WTC11 (cell line): ENCODE results near the gene ITGA11. TPM values are rescaled to one million over a fixed set of nuclear protein-coding genes. Genes with fewer than 3 reads are reported as not detected.

Experiments
- ATAC-seq: fragments of 200-7000 bp; cut with Tn5 transposase; 2 replicates; pipeline ENCODE4 v1.10.0; 2021; ENCODE audit warnings: mild to moderate bottlenecking, moderate library complexity
- CTCF ChIA-PET: fragments of 300-600 bp; sonication (Branson Sonifier 250); formaldehyde crosslinking; loops from one replicate; lab custom pipeline; 2021; ENCODE audit warnings: antibody characterized with exemption; lab: Charles Lee
- POLR2A ChIA-PET: fragments of 350-600 bp; sonication (Branson Sonifier 250); formaldehyde crosslinking; loops from one replicate; lab custom pipeline; 2021; ENCODE audit warnings: antibody characterized with exemption; lab: Charles Lee
- DNase-seq: peaks from one replicate; pipeline ENCODE4 v3.0.0; 2021; ENCODE audit warnings: low spot score
- H3K27ac Mint-ChIP-seq: 2 replicates; pipeline ENCODE4 v1.8.0; 2021; ENCODE audit warnings: mixed read lengths
- H3K27me3 Mint-ChIP-seq: 2 replicates; pipeline ENCODE4 v1.8.0; 2021; ENCODE audit warnings: low read depth, mild to moderate bottlenecking, moderate library complexity, mixed read lengths
- H3K36me3 Mint-ChIP-seq: 2 replicates; pipeline ENCODE4 v1.8.0; 2021; ENCODE audit warnings: mixed read lengths
- H3K4me1 Mint-ChIP-seq: 2 replicates; pipeline ENCODE4 v1.8.0; 2022; ENCODE audit warnings: mixed read lengths
- H3K4me3 Mint-ChIP-seq: 2 replicates; pipeline ENCODE4 v1.8.0; 2021; ENCODE audit warnings: mild to moderate bottlenecking, moderate library complexity, mixed read lengths
- H3K9me3 Mint-ChIP-seq: 2 replicates; pipeline ENCODE4 v1.8.0; 2021; ENCODE audit warnings: mixed read lengths
- ATF1 ChIP-seq: sonication (generic); formaldehyde crosslinking; IDR thresholded peaks from 2 replicates; pipeline ENCODE4 v1.8.1; 2023; ENCODE audit warnings: mild to moderate bottlenecking, moderate library complexity, missing genetic modification reagents
- ATF2 ChIP-seq: sonication (generic); formaldehyde crosslinking; IDR thresholded peaks from 2 replicates; pipeline ENCODE4 v1.8.1; 2022; ENCODE audit warnings: low read depth, missing genetic modification reagents, borderline replicate concordance
- ATF6 ChIP-seq: sonication (generic); formaldehyde crosslinking; IDR thresholded peaks from 2 replicates; pipeline ENCODE4 v1.8.1; 2023; ENCODE audit warnings: mild to moderate bottlenecking, missing genetic modification reagents
- CTCF ChIP-seq: fragments of 200-600 bp; IDR thresholded peaks from 2 replicates; pipeline ENCODE4 v1.8.0; 2022; ENCODE audit warnings: antibody characterized with exemption
- E2F4 ChIP-seq: sonication (generic); formaldehyde crosslinking; IDR thresholded peaks from 2 replicates; pipeline ENCODE4 v1.8.1; 2022; ENCODE audit warnings: low read depth, mild to moderate bottlenecking, moderate library complexity, missing genetic modification reagents, borderline replicate concordance
- ESRRA ChIP-seq: sonication (generic); formaldehyde crosslinking; IDR thresholded peaks from 2 replicates; pipeline ENCODE4 v1.8.1; 2022; ENCODE audit warnings: mild to moderate bottlenecking, missing genetic modification reagents, borderline replicate concordance
- JUN ChIP-seq: sonication (generic); formaldehyde crosslinking; IDR thresholded peaks from 2 replicates; pipeline ENCODE4 v1.8.0; 2023; ENCODE audit warnings: mild to moderate bottlenecking, missing genetic modification reagents
- MXD4 ChIP-seq: fragments of 250-450 bp; sonication (Bioruptor Pico); IDR thresholded peaks from 2 replicates; pipeline ENCODE4 v1.8.0; 2021; ENCODE audit warnings: mild to moderate bottlenecking, moderate library complexity, borderline replicate concordance
- PREB ChIP-seq: sonication (generic); formaldehyde crosslinking; IDR thresholded peaks from 2 replicates; pipeline ENCODE4 v1.8.1; 2022; ENCODE audit warnings: mild to moderate bottlenecking, missing genetic modification reagents, moderate library complexity, borderline replicate concordance
- RELA ChIP-seq: sonication (generic); formaldehyde crosslinking; IDR thresholded peaks from 2 replicates; pipeline ENCODE4 v1.8.1; 2022; ENCODE audit warnings: missing genetic modification reagents, mild to moderate bottlenecking, borderline replicate concordance
- TEAD4 ChIP-seq: sonication (generic); formaldehyde crosslinking; IDR thresholded peaks from 2 replicates; pipeline ENCODE4 v1.8.0; 2022; ENCODE audit warnings: mild to moderate bottlenecking, missing genetic modification reagents
- ZBTB21 ChIP-seq: sonication (generic); formaldehyde crosslinking; IDR thresholded peaks from 2 replicates; pipeline ENCODE4 v1.8.1; 2023; ENCODE audit warnings: mild to moderate bottlenecking, missing genetic modification reagents, borderline replicate concordance
- ZNF232 ChIP-seq: sonication (generic); formaldehyde crosslinking; IDR thresholded peaks from 2 replicates; pipeline ENCODE4 v1.8.0; 2022; ENCODE audit warnings: mild to moderate bottlenecking, missing genetic modification reagents
- ZNF317 ChIP-seq: sonication (generic); formaldehyde crosslinking; IDR thresholded peaks from 2 replicates; pipeline ENCODE4 v1.8.1; 2023; ENCODE audit warnings: low read depth, mild to moderate bottlenecking, moderate library complexity, missing genetic modification reagents, borderline replicate concordance
- ZNF423 ChIP-seq: fragments of 250-450 bp; sonication (Bioruptor Pico); IDR thresholded peaks from 2 replicates; pipeline ENCODE4 v2.1.2; 2022; ENCODE audit warnings: mild to moderate bottlenecking, moderate library complexity
- total RNA-seq: library from RNA; stranded (reverse); gene quantifications from 3 replicates; pipeline ENCODE4 v1.2.3, GENCODE V29; 2021
- TF ChIP-seq, protein P1 (sequence below): sonication (generic); formaldehyde crosslinking; IDR thresholded peaks from 2 replicates; pipeline ENCODE4 v1.8.0; 2022; ENCODE audit warnings: mild to moderate bottlenecking, missing genetic modification reagents
- TF ChIP-seq, protein P2 (sequence below): sonication (generic); formaldehyde crosslinking; IDR thresholded peaks from 2 replicates; pipeline ENCODE4 v1.8.1; 2023; ENCODE audit warnings: mild to moderate bottlenecking, moderate library complexity, missing genetic modification reagents
- TF ChIP-seq, protein P3 (sequence below): fragments of 250-450 bp; sonication (Bioruptor Pico); IDR thresholded peaks from 2 replicates; pipeline ENCODE4 v1.9.0; 2021; ENCODE audit warnings: mild to moderate bottlenecking
- TF ChIP-seq, protein P4 (sequence below): sonication (generic); formaldehyde crosslinking; IDR thresholded peaks from 2 replicates; pipeline ENCODE4 v1.8.1; 2022; ENCODE audit warnings: mild to moderate bottlenecking, moderate library complexity, missing genetic modification reagents

Gene ITGA11
- total RNA-seq, 1 experiment from 2014 or later = 0.15 TPM

- ChIA-PET CTCF (interaction anchor here (1.8 to 1.9 kb wide), 2 partner anchors 10 to 59 kb away, joined by 4 read pairs; no protein-coding TSS in a partner anchor), POLR2A (interaction anchor here (0.6 kb wide), 2 partner anchors 233 to 1873 kb away, joined by 3 read pairs; no protein-coding TSS in a partner anchor)
- ATAC-seq = no peak
- no peaks in the 10 kb centered on the region for H3K36me3 Mint-ChIP-seq
- H3K4me3 Mint-ChIP-seq = no peak overlapping the region
- TF ChIP-seq, protein P1, sequence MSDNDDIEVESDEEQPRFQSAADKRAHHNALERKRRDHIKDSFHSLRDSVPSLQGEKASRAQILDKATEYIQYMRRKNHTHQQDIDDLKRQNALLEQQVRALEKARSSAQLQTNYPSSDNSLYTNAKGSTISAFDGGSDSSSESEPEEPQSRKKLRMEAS (CRISPR knock-in tag) = no peak
- TF ChIP-seq ATF1 (CRISPR knock-in tag) (no peak), ATF6 (CRISPR knock-in tag) (no peak), ATF2 (no peak), ZNF232 (CRISPR knock-in tag) (no peak), PREB (CRISPR knock-in tag) (no peak), MXD4 (CRISPR knock-in tag) (no peak), E2F4 (no peak), ZNF423 (CRISPR knock-in tag) (no peak), RELA (CRISPR knock-in tag) (no peak), ZNF317 (CRISPR knock-in tag) (no peak)
- TF ChIP-seq, protein P2, sequence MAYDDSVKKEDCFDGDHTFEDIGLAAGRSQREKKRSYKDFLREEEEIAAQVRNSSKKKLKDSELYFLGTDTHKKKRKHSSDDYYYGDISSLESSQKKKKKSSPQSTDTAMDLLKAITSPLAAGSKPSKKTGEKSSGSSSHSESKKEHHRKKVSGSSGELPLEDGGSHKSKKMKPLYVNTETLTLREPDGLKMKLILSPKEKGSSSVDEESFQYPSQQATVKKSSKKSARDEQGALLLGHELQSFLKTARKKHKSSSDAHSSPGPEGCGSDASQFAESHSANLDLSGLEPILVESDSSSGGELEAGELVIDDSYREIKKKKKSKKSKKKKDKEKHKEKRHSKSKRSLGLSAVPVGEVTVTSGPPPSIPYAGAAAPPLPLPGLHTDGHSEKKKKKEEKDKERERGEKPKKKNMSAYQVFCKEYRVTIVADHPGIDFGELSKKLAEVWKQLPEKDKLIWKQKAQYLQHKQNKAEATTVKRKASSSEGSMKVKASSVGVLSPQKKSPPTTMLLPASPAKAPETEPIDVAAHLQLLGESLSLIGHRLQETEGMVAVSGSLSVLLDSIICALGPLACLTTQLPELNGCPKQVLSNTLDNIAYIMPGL (CRISPR knock-in tag) = no peak
- TF ChIP-seq, protein P3, sequence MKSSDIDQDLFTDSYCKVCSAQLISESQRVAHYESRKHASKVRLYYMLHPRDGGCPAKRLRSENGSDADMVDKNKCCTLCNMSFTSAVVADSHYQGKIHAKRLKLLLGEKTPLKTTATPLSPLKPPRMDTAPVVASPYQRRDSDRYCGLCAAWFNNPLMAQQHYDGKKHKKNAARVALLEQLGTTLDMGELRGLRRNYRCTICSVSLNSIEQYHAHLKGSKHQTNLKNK (CRISPR knock-in tag) = no peak
- TF ChIP-seq, protein P4, sequence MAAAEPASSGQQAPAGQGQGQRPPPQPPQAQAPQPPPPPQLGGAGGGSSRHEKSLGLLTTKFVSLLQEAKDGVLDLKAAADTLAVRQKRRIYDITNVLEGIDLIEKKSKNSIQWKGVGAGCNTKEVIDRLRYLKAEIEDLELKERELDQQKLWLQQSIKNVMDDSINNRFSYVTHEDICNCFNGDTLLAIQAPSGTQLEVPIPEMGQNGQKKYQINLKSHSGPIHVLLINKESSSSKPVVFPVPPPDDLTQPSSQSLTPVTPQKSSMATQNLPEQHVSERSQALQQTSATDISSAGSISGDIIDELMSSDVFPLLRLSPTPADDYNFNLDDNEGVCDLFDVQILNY = no peak
- DNase-seq = no peak
- no peaks in the 10 kb centered on the region for H3K27me3 Mint-ChIP-seq
- no peaks in the 10 kb centered on the region for H3K4me1 Mint-ChIP-seq
- 0 out of 2 replicates have a peak, but pooled peaks cover 4% of the 10 kb centered on the region for H3K9me3 Mint-ChIP-seq
- H3K27ac Mint-ChIP-seq = no peak overlapping the region
Measured at GRCh38 chr15:68479870-68480269, 47.9 kb upstream of the ITGA11 start.

DNA sequence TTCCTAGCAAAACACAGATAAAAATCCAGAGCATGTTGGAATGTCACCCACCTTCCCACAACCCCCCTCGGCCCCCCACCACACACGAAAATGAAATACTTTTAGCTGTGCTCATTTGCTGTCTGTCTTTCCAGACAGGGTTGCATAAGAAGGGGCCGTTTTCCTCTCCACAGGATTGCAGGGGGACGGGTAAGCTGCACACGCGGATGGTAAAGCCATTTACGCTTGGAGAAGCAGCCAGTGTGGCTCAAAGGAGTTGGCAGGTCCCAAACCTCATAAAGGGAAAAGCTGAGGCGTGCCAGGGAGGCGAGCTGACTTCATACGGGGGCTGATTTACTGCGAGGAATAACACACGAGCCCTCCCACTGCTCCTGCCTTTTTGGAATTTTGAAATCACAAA is 47.4 kb upstream of the ITGA11 start:
- no peak overlapping the region for H3K4me3 Mint-ChIP-seq
- no peaks in the 10 kb centered on the region for H3K27me3 Mint-ChIP-seq
- no peak for DNase-seq
- TF ChIP-seq TEAD4 (no peak), ZBTB21 (CRISPR knock-in tag) (no peak), ESRRA (CRISPR knock-in tag) (no peak), JUN (CRISPR knock-in tag) (no peak), CTCF (no peak), ATF6 (CRISPR knock-in tag) (no peak), E2F4 (no peak)
- H3K27ac Mint-ChIP-seq = no peak overlapping the region
- ATAC-seq = no peak
- POLR2A ChIA-PET = interaction anchor here (0.6 kb wide), 2 partner anchors 233 to 1874 kb away, joined by 3 read pairs; no protein-coding TSS in a partner anchor
- H3K36me3 Mint-ChIP-seq = no peaks in the 10 kb centered on the region
- H3K9me3 Mint-ChIP-seq = 0 out of 2 replicates have a peak, but pooled peaks cover 4% of the 10 kb centered on the region
- no peaks in the 10 kb centered on the region for H3K4me1 Mint-ChIP-seq
- CTCF ChIA-PET = interaction anchor here (1.8 to 1.9 kb wide), 2 partner anchors 10 to 60 kb away, joined by 4 read pairs; no protein-coding TSS in a partner anchor
